Astrocyte (in vitro differentiated cells and primary cell): ENCODE data around the gene SBF2.

Experiments used
- EZH2 ChIP-seq: IDR thresholded peaks from 2 replicates; pipeline ENCODE4 v1.6.1; 2012; ENCODE audit warnings: mild to moderate bottlenecking, low read length, inconsistent platforms; ENCODE audit not compliant: insufficient read depth
- TF ChIP-seq, protein P1 (sequence below): IDR thresholded peaks from 2 replicates; pipeline ENCODE4 v1.5.1; 2011; ENCODE audit warnings: low read depth, mild to moderate bottlenecking, inconsistent platforms, low read length, moderate library complexity; ENCODE audit not compliant: insufficient read depth

DNA sequence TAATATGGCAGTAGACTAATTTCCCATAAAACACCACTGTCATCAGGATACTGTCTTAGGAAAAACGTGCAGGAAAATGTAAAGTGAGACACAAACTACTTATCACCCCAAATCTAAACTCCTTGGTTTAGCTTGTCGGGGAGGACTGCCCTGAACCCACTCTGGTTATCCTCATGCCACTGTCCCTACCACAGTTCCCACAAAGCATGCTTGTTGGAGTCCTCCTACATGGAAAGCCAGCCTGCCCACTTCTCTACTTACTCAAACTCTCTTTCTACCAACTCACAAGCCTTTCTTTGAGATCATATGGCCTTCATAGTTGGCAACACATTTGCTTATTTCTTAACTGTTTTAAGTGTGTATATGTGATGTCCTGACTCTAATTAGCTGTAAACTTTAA lies 451.1 kb downstream of the SBF2 start:
- TF ChIP-seq, protein P1, sequence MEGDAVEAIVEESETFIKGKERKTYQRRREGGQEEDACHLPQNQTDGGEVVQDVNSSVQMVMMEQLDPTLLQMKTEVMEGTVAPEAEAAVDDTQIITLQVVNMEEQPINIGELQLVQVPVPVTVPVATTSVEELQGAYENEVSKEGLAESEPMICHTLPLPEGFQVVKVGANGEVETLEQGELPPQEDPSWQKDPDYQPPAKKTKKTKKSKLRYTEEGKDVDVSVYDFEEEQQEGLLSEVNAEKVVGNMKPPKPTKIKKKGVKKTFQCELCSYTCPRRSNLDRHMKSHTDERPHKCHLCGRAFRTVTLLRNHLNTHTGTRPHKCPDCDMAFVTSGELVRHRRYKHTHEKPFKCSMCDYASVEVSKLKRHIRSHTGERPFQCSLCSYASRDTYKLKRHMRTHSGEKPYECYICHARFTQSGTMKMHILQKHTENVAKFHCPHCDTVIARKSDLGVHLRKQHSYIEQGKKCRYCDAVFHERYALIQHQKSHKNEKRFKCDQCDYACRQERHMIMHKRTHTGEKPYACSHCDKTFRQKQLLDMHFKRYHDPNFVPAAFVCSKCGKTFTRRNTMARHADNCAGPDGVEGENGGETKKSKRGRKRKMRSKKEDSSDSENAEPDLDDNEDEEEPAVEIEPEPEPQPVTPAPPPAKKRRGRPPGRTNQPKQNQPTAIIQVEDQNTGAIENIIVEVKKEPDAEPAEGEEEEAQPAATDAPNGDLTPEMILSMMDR, result no peak
- no peak for TF ChIP-seq EZH2
